NCI-H226 (cell line): Measurements from ENCODE around the gene C17orf113.
A peak's percentile ranks its signal among the peaks of the same experiment; 100 is the strongest.
"Not testable (repeated sequence)": the region's sequence is repeated elsewhere in the genome, so short reads cannot be mapped to it uniquely, and the experiment has no call there.

Source experiments
- DNase-seq: peaks from one replicate; pipeline ENCODE4 v3.0.0-alpha.2; 2015

Gene C17orf113

DNA sequence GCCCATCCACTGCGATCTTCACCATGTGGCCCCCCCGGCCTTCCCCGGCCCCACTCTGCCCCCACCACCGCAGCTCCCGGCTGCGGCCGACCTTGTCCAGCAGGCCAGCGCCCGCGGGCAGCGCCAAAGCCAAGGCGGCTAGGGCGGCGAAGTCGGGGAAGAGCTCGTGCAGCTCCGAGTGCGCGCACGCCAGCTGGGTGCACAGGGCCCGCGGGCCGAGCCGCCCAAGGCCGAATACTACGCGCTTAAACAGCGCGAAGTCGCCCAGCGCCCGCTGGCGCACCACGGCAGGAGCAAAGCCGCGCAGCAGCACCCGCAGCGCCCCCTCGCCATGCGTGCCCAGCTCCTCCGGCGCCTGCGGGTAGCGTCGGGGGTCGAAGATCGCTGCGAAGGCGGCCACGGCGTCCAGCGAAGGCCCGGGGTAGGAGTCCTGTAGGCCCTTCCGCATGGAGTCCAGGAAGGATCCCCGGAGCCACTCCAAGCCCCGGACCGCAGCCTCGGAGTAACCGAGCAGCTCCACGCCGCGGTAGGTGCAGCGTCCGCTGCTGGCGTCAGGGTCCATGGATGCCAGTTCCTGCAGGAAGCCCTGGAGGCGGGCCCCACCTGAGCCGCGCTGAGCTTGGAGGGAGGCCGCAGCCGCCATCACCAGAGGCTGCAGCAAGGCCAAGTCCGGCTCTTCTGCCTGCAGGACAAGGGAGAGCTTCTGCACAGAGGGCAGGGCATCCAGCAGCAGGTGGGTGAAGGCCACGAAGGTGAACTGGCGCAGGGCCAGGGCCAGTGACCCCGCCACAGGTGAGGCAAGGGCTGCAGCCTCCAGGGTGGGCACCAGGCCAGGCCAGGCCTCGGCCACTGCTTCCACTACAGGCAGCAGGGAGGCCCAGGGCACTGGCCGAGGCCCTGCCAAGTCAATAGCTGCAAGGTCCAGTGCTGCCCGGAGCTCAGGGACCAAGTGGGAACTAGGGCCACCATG lies 10.3 kb downstream of the C17orf113 start:
- no peak for DNase-seq

DNA sequence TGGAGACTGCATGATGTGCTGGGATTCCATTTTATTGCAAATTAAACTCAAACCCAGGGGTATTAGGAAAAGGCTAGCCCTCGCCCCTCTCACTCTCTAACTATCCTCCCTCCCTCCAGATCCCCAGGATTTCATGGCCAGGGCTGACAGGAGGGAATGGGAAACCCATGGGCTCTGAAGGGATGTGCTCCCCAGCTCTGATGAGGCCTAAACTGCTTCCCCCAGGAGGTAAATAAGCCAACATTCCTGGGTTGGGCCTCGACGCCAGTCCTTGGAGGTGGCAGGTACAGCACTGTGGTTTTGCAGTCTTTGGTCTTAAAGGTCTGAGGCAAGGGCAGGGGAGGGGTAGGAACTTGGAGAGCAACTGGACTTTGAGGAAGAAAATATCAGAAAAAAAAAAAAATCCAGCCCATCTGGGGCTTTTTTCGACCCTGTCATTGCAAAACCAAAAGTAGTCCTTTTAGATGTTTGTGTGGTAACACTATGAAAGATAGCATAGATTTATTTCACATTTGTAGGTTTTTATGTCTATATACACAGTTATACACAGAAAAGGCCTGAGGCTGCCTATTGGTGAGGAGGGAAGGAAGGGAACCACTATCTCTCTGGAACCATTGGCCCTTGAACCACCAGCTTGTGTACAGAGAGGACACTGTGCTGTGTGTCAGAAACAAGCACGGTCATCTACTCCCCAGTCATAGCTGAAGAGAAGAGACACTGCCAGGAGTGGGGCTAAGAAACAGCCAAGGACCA lies 12.0 kb downstream of the C17orf113 start:
- DNase-seq, result no peak

DNA sequence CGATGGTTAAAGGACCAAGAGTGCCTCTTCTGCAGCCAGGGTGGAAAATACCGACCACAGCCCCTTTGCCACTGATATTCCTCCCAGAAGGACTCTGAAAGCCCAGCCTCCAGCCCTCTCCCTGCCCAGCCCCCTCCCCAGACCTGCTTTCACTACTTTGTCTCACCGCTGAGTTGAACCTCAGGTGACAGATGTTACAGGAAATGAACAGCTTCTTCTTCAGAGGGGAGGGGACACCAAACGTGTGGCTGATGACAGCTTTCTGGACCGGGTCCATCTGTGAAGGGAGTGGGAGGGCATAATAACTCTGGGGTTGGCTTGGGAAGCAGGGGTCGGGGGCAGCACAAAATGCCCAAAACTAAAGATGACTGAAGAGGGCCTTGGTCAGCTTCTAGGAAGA lies 16.3 kb downstream of the C17orf113 start:
- no peak for DNase-seq

DNA sequence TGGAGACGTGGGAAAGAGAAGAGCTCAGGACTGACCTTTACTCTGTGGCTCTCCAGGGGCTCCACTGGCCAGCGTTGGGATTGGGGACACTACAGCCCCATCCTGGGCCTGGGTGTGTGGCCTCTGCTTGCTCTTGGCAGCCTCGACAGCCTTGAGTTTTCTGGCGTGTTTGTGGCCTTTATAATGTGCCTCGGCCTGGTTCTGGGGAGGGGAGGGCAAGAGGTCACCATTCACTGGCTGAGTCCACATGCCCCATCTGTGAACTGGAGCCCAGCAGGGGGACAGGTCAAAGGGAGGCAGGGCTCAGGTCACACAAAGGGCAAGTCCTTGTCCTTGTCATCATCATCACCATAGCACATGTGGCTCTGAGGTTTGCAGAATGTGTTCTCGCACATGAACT lies 18.8 kb downstream of the C17orf113 start:
- no peak for DNase-seq

DNA sequence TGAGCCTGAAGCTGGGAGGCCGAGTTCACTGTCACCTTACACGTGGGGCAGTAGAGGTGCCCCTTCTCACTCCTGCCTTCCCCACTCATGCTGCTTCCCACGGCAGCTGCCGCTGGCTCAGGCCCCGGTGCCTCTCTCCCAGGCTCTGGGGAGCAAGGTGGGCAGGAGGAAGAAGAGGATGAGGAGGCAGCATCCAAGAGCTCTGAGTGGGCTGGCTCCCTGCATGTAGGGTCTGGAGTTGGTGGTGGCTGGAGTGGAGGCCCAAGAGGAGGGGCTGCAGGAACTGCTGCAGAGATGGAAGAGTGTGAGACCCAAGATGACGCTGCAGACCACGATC lies 21.6 kb downstream of the C17orf113 start:
- DNase-seq, result no peak

DNA sequence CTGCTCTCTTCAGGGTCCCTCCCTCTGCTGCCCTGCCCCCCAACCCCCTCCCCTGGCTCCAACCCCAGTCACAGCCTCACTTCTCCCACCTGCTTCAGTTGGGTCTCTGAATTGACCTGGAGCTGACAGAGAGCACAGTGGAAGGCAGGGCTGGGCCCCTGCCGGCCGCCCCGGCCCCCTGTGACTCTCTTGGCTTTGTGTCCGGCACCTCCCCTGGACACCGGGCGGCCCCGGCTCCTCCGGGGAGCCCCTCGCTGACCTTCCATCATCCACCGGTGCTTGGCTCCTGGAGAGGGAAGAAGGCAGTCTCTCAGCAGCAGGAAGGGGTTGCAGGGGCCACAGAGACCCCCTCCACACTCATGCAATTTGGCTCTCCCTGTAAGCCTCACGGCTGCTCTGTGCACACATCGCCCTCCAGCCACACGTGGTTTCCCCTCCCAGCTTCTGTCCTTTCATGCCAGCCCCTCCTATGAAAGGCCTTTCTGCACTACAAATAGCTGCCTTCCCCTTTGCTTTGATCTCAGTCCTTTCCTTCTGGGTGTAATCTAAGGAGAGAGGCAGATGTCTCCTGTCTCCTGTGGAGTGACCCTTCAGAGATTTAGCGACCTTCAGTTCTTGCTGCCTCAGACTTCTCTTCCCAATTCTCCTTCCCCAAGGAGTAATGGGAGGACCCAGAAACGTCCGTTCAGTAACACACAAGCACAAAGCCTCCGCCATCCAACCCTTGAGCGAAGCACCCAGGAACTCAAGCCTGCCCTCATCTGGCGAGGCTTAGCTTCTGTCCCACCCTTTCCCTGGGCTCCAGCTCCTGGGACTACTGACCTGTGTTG lies 22.2 kb downstream of the C17orf113 start:
- DNase-seq, result no peak

DNA sequence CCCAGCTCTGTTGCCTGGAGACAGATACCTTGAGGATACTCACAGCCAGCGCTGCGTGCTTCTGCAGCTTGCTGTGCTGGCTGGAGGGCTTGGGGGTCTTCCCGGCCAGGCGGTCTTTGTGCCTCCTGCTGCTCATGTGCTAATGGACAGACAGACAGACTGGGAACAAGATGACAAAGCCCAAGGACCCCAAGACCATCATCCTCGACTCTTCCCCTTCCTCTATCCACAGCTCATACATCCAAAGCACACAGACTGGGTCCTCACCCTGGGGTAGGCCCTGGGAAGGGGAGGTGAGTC lies 22.9 kb downstream of the C17orf113 start:
- no peak for DNase-seq

DNA sequence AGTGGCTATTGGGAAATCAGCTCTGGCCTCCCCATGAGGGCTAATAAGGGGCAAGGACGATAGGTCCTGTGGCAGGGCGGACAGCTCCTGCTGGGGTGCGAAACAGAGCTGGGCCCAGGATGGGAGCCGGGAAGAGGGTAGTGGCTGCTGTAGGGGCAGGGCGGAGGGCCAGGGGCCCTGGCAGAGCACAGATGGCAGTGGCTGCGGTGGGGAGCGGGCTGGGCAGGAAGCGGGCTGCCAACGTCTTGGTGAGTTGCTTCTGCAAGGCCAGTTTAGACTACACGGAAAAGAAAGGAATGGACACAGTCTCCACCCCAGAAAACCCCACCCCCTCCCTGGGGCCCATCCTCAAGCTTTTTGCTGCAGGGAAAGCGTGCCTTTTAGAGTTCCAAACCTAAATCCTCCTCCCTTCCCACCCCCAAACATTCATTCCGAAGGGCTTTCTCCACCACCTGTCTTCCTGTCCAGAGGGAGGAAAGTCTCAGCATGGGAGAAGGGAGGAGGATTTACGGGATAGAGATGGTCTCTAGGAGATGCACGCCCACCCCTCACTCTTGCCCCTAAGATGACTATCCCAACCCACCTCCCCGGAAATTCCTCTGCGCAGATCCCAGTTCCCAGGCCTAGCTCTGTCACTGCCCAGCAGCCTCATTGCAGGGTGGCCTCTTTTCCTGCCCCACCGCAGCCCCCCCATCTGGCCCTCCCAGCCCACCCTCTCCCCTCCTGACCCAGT lies 23.4 kb downstream of the C17orf113 start:
- no peak for DNase-seq

DNA sequence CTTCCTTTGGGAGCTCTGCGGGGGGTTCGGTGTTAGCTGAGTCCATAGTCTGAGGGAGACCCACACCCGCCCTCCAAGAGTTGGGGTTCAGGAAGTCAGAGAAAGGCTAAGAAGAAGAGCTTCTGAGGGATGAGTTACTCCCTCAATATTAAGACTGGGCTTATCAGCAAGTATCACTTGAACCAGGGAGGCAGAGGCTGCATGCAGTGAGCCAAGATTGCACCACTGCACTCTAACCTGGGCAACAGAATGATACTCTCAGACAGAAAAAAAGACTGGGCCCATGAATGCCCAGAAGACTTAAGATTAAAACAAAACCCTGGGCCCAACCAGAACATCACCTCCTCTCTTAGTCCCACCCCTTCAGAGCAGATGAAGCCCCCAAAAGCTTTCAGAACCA lies 24.5 kb downstream of the C17orf113 start:
- DNase-seq, result no peak

DNA sequence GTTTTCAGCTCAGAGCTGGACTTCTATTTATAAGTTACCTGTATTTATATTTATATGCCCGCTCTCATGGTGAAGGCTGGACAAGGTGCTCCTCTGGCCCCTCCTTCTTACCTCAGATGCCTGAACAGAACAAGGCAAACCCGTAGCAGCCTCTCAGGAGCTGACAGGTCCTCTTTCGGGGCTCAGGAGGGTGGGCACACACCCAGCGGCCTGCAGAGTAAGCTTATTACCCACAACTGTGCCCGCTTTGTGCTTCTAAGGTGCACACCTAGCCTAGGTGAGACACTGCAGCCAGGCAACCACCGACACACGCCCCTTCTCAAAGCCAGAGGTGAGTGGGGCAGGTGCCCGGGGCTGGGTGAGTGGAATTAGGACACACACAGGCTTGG lies 25.2 kb downstream of the C17orf113 start:
- no peak for DNase-seq

DNA sequence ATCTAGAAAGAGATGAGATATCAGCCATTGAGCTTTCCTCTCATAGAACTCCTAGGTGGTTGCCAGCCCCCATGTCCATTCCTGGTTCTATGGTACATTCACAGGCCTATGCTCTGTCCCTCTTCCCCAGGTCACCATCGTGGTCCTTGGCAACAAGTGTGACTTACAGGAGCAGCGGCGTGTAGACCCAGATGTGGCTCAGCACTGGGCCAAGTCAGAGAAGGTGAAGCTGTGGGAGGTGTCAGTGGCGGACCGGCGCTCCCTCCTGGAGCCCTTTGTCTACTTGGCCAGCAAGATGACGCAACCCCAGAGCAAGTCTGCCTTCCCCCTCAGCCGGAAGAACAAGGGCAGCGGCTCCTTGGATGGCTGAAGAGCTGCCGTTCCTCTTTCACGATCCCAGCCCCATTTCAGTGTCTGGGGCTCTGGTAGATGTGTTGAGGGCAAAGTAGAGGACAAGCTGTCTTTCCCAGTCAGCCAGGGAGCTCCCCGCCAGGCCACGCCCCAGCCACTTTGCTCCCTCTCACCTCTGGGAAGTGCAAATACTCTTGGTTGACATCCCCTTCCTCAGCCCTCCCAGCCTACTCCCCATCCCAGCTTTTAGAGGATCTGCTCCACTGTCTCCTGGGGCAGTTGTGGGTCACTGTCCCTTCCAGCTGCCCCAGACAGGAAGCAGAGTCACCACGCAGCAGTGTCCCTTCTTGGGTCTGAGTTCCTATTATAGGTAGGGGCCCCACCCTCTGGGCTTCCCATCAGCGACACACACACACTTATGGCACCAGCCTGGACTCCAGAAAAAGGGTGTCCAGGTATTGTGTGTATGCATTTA lies 26.7 kb downstream of the C17orf113 start:
- peak; percentile 75 for DNase-seq

DNA sequence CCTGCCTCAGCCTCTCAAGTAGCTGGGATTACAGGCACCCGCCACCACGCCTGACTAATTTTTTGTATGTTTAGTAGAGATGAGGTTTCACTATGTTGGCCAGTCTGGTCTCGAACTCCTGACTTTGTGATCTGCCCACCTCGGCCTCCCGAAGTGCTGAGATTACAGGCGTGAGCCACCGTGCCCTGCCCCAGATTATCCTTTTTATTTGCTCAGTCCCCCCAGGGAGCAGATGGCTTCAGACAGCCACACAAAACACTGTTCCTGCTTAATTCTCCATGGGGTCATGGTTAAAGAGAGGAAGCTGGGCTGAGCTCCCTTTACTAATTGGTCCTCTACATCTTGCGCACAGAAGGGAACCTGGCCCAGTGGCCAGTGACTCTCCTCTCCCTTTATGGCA lies 29.6 kb downstream of the C17orf113 start:
- not testable (repeated sequence) for DNase-seq

DNA sequence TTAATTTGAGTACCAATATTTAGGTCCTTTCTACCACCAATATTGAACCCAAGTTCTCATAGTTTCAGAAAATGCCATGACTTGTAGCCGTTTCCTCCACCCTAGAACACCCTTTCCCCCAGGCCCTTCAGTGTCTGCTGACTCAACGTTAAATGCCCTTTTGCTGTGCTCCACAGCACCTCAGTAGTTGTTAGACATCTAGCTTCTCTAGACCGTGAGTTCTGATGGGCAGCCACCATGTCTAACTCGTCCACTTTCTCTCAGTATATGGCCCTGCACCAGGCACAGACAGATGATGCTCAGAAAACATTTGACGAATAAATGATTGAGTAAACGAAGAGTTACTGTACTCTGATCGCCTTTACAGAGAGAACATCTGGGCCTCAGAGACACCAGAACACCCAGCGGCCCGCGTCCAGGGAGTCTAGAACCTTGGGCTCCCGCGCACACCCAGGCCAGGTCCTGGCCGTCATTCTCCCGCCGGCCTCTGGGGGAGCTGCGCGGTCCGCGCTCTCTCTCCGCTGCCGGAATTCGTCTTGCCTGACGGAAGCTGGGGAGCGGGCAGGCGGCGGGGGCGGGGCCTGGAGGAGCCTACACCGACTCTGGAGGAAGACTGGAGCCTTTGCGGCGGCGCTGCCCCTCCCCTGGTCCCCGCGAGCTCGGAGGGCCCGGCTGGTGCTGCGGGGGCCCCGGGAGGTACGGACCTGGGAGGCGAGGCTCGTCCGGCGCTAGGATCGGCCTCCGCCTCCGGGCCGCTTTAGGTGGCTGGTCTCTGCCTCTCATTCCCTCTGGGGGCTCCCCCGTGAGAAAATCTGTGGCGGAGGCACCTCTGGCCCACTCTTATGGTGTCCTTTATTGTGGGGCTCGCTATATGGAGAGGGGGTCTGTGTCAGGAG lies 30.6 kb downstream of the C17orf113 start, which contains the start of gene NKIRAS2:
Gene NKIRAS2 (plus strand): TSS at position 582 of the 896 bp plus-strand sequence. CDS start 1,488 bp downstream, outside the sequence.
- DNase-seq, result peak; percentile 85

DNA sequence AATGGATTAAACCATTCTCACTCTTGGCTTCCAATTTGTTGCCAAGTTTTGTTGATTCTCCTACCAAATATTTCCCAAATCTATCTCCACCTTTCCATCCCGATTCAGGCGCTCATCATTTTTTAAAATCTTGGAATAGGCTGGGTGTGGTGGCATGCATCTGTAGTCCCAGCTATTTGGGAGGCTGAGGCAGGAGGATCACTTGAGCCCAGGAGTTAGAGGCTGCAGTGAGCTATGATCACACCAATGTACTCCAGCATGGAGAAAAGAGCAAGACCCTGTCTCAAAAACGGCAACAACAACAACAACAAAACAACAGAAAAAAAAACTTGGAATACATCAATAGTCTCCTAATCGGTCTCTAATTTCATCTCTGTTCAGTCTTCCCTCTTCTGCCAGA lies 31.4 kb downstream of the C17orf113 start:
- no peak for DNase-seq

DNA sequence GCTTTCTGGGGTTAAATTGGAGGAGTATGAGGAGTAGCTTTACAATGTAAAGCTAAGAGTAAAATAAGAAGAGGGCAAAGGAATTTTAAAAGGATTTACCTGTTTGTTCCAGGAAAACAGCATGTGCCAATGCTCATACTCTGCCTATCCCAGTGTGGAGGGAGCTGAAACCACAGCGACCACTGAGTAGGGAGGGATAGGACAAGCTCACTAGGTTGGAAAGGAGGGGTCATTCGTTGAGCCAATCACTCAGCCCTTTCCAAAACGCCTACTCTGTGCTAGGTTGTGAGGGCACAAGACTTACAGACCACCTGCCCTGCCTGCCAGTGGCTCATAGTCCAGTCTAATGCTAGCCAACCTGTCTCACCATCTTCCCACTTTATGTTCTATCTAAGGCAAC lies 32.1 kb downstream of the C17orf113 start:
- DNase-seq, result no peak

DNA sequence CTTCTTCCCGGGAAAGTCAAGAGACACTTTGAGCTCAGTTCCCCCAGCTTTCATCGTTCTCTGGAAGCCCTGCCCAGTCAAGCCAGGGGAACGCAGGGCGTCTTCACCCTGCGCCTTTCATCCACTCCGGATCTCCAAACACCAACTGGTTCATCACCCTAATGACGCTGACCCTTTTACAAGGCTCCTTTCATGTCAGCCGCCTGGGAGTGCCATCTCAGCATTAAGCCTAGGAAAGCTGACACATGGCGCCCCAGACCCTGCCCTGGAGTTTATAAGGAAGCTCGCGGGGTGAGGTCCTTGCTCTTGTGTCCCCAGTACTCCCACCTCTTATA lies 32.6 kb downstream of the C17orf113 start:
- no peak for DNase-seq

DNA sequence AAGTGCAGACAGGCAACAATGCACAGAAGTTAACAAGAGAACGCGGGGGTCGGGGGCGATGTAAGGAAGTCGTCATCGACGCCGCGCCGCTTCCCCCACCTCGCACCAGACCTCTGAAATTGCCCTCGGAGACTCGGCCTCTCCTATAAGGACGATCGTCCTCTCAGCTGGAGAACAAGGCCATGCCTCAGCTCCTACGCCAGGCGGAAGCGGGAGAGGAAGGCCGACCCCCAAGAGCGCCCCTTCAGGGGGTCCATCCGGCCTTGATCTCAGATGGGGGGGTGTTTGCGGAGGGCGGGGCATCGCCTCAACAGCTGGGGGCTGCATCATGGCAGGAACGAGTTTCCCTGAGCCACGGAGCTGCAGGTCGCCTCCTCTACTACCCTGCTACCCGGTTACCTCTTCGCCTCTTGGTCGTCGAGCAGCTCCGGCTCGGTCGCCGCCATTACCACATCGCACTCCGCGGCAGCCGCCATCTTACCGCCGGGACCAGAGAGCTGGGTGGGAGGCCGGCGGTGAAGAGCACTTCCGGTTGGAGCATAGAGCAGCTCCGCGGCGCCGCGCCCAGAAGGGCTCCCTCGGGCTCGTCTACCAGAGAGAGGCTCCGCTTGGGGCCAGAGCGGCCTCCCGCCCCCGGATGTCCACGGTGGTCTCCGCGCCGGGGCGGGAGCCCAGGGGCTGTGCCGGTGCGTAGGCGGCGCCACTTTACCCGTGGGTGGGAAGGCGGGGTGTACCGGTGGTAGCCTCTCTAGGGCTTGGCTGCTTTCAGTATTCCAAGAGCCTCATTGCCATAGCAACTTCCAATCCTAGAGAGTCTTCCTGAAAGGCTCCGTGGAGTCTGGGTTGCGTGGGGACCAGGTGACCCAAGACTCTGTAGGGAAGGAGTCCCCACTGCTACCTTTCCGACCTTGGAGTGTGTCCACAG lies 33.2 kb downstream of the C17orf113 start, which contains the start of gene DNAJC7:
Gene DNAJC7 (minus strand): TSS at position 499 of the 925 bp plus-strand sequence. CDS start 23 bp downstream, at position 476.
- DNase-seq, result peak; percentile 91

DNA sequence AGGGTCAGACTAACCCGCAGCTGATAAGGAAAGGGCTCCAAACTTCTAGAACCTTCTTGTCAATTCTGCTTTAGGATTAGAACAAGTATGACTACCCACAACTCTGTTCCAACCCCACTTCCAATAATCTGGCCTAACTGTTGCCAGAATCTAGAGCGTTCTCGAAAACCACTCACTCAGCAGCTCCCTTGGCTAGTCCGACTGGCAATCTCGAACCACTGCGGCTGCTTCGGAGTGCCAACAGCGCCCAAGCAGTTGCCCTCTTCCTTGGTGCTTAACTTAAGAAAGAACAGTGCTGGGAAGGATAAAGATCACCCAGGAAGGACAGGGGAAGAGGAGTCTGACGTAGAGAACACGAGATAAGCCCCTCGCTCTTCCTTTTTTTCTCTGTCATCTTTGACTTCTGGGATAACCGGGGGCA lies 34.0 kb downstream of the C17orf113 start:
- no peak for DNase-seq

DNA sequence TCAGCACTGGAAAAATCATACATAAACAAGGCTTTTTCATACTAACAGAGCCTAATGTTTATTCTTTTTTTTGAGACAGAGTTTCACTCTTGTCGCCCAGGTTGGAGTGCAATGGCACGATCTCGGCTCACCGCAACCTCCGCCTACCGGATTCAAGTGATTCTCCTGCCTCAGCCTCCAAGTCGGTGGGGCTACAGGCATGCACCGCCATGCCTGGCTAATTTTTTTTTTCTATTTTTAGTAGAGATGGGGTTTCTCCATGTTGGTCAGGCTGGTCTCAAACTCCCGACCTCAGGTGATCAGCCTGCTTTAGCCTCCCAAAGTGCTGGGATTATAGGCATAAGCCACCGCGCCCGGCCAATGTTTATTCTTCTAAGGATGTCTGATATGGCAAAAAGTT lies 36.7 kb downstream of the C17orf113 start:
- DNase-seq, result not testable (repeated sequence)
